ENCODE results near the gene WTAP.
"Not testable (repeated sequence)": the region's sequence is repeated elsewhere in the genome, so short reads cannot be mapped to it uniquely, and the experiment has no call there.

Gene WTAP

GRCh38 chr6:159726918-159727716 lies at the start of gene WTAP:
TSS of gene WTAP (plus strand) at chr6:159727506. CDS start at chr6:159736266, 8,760 bp downstream.
- DNase-seq (ENCODE audit: low read depth, low spot score): peak; percentile 99

GRCh38 chr6:159677506-159678165 lies 49.7 kb upstream of the WTAP start:
- DNase-seq (ENCODE audit: low read depth, low spot score): no peak

- no peak for DNase-seq (ENCODE audit: low read depth, low spot score)
Measured at GRCh38 chr6:159678574-159678973, 48.7 kb upstream of the WTAP start.

- DNase-seq (ENCODE audit: low read depth, low spot score): no peak
Measured at GRCh38 chr6:159679091-159680077, 47.9 kb upstream of the WTAP start.

GRCh38 chr6:159680104-159680503 lies 47.2 kb upstream of the WTAP start:
- no peak for DNase-seq (ENCODE audit: low read depth, low spot score)

- DNase-seq (ENCODE audit: low read depth, low spot score): no peak
Measured at GRCh38 chr6:159681191-159681880, 46.0 kb upstream of the WTAP start.

GRCh38 chr6:159682295-159682694 lies 45.0 kb upstream of the WTAP start:
- no peak for DNase-seq (ENCODE audit: low read depth, low spot score)

GRCh38 chr6:159682810-159683209 lies 44.5 kb upstream of the WTAP start:
- no peak for DNase-seq (ENCODE audit: low read depth, low spot score)

- no peak for DNase-seq (ENCODE audit: low read depth, low spot score)
Measured at GRCh38 chr6:159684013-159684304, 43.3 kb upstream of the WTAP start.

- no peak for DNase-seq (ENCODE audit: low read depth, low spot score)
Measured at GRCh38 chr6:159686040-159686439, 41.3 kb upstream of the WTAP start.

GRCh38 chr6:159686703-159687102 lies 40.6 kb upstream of the WTAP start:
- DNase-seq (ENCODE audit: low read depth, low spot score): no peak

GRCh38 chr6:159687341-159687740 lies 40.0 kb upstream of the WTAP start:
- no peak for DNase-seq (ENCODE audit: low read depth, low spot score)

- no peak for DNase-seq (ENCODE audit: low read depth, low spot score)
Measured at GRCh38 chr6:159688266-159688905, 38.9 kb upstream of the WTAP start.

GRCh38 chr6:159689001-159689400 lies 38.3 kb upstream of the WTAP start:
- DNase-seq (ENCODE audit: low read depth, low spot score): no peak

GRCh38 chr6:159690135-159690534 lies 37.2 kb upstream of the WTAP start:
- not testable (repeated sequence) for DNase-seq (ENCODE audit: low read depth, low spot score)

- no peak for DNase-seq (ENCODE audit: low read depth, low spot score)
Measured at GRCh38 chr6:159691133-159691962, 36.0 kb upstream of the WTAP start.

- peak; percentile 24 for DNase-seq (ENCODE audit: low read depth, low spot score)
Measured at GRCh38 chr6:159691963-159692287, 35.4 kb upstream of the WTAP start.

- peak; percentile 54 for DNase-seq (ENCODE audit: low read depth, low spot score)
Measured at GRCh38 chr6:159692303-159693127, 34.8 kb upstream of the WTAP start.

GRCh38 chr6:159693128-159693893 lies 34.0 kb upstream of the WTAP start, which contains the start of gene SOD2:
TSS of gene SOD2 (minus strand) at chr6:159693241. CDS start at chr6:159693167, 74 bp downstream.
- peak; percentile 93 for DNase-seq (ENCODE audit: low read depth, low spot score)
